Thyroid gland (tissue), 4 donors: ENCODE results near the gene PLCB1. TPM values are rescaled to one million over a fixed set of nuclear protein-coding genes. Genes with fewer than 3 reads are reported as not detected.

Experiments
- DNase-seq, 2 donors: peaks; one replicate each; pipeline ENCODE4 v3.0.0-alpha.2; 2019
- H3K27ac ChIP-seq, 3 donors: fragments of 200-600 bp; sonication (generic); 1 replicate in 2 of 3; 2 replicates in 1 of 3; pipeline ENCODE4 v1.5.1; 2016 to 2019; ENCODE audit warnings: mild to moderate bottlenecking in 1 of 3, moderate library complexity in 1 of 3
- H3K27me3 ChIP-seq: fragments of 200-600 bp; sonication (generic); one replicate; pipeline ENCODE4 v1.5.1; 2019
- H3K36me3 ChIP-seq, 2 donors: fragments of 200-600 bp; sonication (generic); one replicate each; pipeline ENCODE4 v1.5.1; 2016 to 2019
- H3K4me1 ChIP-seq, 2 donors: fragments of 200-600 bp; sonication (generic); one replicate each; pipeline ENCODE4 v1.5.1; 2017 to 2019
- H3K4me3 ChIP-seq, 3 donors: fragments of 200-600 bp; sonication (generic); replicated peaks in 1 of 3; 1 replicate in 2 of 3; 2 replicates in 1 of 3; pipeline ENCODE4 v1.5.1; 2016; ENCODE audit warnings: mild to moderate bottlenecking in 1 of 3
- H3K9me3 ChIP-seq: fragments of 200-600 bp; sonication (generic); one replicate; pipeline ENCODE4 v1.5.1; 2017
- CTCF ChIP-seq, 6 experiments: fragments of 200-600 bp in 3 of 6; fragments of 450-650 bp in 3 of 6; sonication (generic) in 3 of 6; IDR thresholded peaks; one replicate each; pipeline ENCODE4 v1.5.1; 2016 to 2019; ENCODE audit warnings: antibody characterized with exemption in 6 of 6, mild to moderate bottlenecking in 2 of 6, inconsistent platforms in 1 of 6, moderate library complexity in 1 of 6
- POLR2A ChIP-seq, 2 donors: fragments of 450-650 bp; IDR thresholded peaks; one replicate each; pipeline ENCODE4 v1.6.1; 2017; ENCODE audit warnings: antibody characterized with exemption in 2 of 2, mild to moderate bottlenecking in 2 of 2, moderate library complexity in 1 of 2
- WGBS, 2 donors: methylation state at CpG; one replicate each; pipeline ENCODE4 v1.1.5; 2017; 5-methylcytosine and 5-hydroxymethylcytosine counted together
- intact Hi-C: fragments of 100-400 bp; cut with DNase I; formaldehyde crosslinking; loops from one replicate; pipeline ENCODE4 v1.15.1; 2023
- total RNA-seq, 4 donors: library from RNA; depleted of rRNA; stranded (reverse); fragments of >200 nt; gene quantifications; one replicate each; pipeline ENCODE4 v1.2.3, GENCODE V29; 2016

The PLCB1 gene
- total RNA-seq, 4 donors from 2014 or later, result 7.3 to 14.1 (median 11.0) TPM

- WGBS, 2 donors, result 85 to 89% methylated on average over 7 of the region's 7 CpGs
- no peaks in the 10 kb centered on the region for H3K4me1 ChIP-seq
- intact Hi-C loops, result no loop called here
These were observed 235.6 kb downstream of the PLCB1 start for GRCh38 chr20:8367689-8368088.

GRCh38 chr20:8368670-8369069 is 236.6 kb downstream of the PLCB1 start:
- H3K36me3 ChIP-seq, result no peaks in the 10 kb centered on the region
- no peaks in the 10 kb centered on the region for H3K9me3 ChIP-seq
- no peak overlapping the region for H3K27ac ChIP-seq
- no peak for TF ChIP-seq POLR2A (IDR thresholded peaks at IDR 0.05)
- no peak for TF ChIP-seq CTCF (IDR thresholded peaks at IDR 0.05)
- H3K4me1 ChIP-seq, result no peaks in the 10 kb centered on the region
- no peaks in the 10 kb centered on the region for H3K27me3 ChIP-seq
- no peak for DNase-seq
- intact Hi-C loops, result no loop called here
- 91 to 94% methylated on average over 3 of the region's 3 CpGs for WGBS, 2 donors
- H3K4me3 ChIP-seq, result no peak overlapping the region

More at GRCh38 chr20:8367689-8368088, 235.6 kb downstream of the PLCB1 start:
- Histone ChIP-seq H3K27me3 (no peaks in the 10 kb centered on the region), H3K36me3 (no peaks in the 10 kb centered on the region), H3K4me3 (no peak overlapping the region), H3K27ac (no peak overlapping the region), H3K9me3 (no peaks in the 10 kb centered on the region)
- TF ChIP-seq CTCF (IDR thresholded peaks at IDR 0.05) (no peak), POLR2A (IDR thresholded peaks at IDR 0.05) (no peak)
- DNase-seq, result no peak

GRCh38 chr20:8369311-8369710 is 237.2 kb downstream of the PLCB1 start:
- H3K36me3 ChIP-seq, result no peaks in the 10 kb centered on the region
- intact Hi-C loops, result no loop called here
- DNase-seq, result no peak
- H3K4me3 ChIP-seq, result no peak overlapping the region
- no peaks in the 10 kb centered on the region for H3K9me3 ChIP-seq
- H3K4me1 ChIP-seq, result no peaks in the 10 kb centered on the region
- TF ChIP-seq CTCF (IDR thresholded peaks at IDR 0.05) (no peak), POLR2A (IDR thresholded peaks at IDR 0.05) (no peak)
- H3K27me3 ChIP-seq, result no peaks in the 10 kb centered on the region
- no peak overlapping the region for H3K27ac ChIP-seq
- WGBS, 2 donors, result 87 to 93% methylated on average over 2 of the region's 2 CpGs

GRCh38 chr20:8370774-8371173 is 238.7 kb downstream of the PLCB1 start:
- no peak overlapping the region for H3K4me3 ChIP-seq
- no peaks in the 10 kb centered on the region for H3K27me3 ChIP-seq
- H3K36me3 ChIP-seq, result no peaks in the 10 kb centered on the region
- H3K4me1 ChIP-seq, result peaks cover 0 to 6% of the 10 kb centered on the region in 2 donors
- TF ChIP-seq POLR2A (IDR thresholded peaks at IDR 0.05) (no peak), CTCF (IDR thresholded peaks at IDR 0.05) (no peak)
- no peak for DNase-seq
- 93 to 99% methylated on average over 5 of the region's 5 CpGs for WGBS, 2 donors
- intact Hi-C loops, result no loop called here
- no peak overlapping the region for H3K27ac ChIP-seq
- H3K9me3 ChIP-seq, result no peaks in the 10 kb centered on the region

GRCh38 chr20:8372824-8373380 is 240.8 kb downstream of the PLCB1 start:
- 88 to 94% methylated on average over 5 of the region's 5 CpGs for WGBS, 2 donors
- Histone ChIP-seq H3K4me1 (peaks cover 7 to 10% of the 10 kb centered on the region in 2 donors), H3K9me3 (no peaks in the 10 kb centered on the region), H3K27me3 (no peaks in the 10 kb centered on the region), H3K36me3 (no peaks in the 10 kb centered on the region), H3K27ac (no peak overlapping the region), H3K4me3 (no peak overlapping the region)
- TF ChIP-seq POLR2A (IDR thresholded peaks at IDR 0.05) (no peak), CTCF (IDR thresholded peaks at IDR 0.05) (no peak)
- intact Hi-C loops, result no loop called here
- DNase-seq, result no peak
